NB4 (cell line): Measurements from ENCODE around the gene ATXN7.

Experiments used
- CTCF ChIP-seq: IDR thresholded peaks from one replicate; pipeline ENCODE4 v1.5.1; 2012; ENCODE audit warnings: low read depth, low read length
- MAX ChIP-seq: IDR thresholded peaks from 2 replicates; pipeline ENCODE4 v1.6.1; 2011; ENCODE audit warnings: low read depth, low read length

GRCh38 chr3:63981980-63982379 is 118.3 kb downstream of the ATXN7 start:
- TF ChIP-seq MAX, result no peak
- no peak for TF ChIP-seq CTCF
